Stimulated activated CD4-positive, alpha-beta T cell treated with anti-CD3 and anti-CD28 coated beads, Interleukin-15, amount 100 ng/mL, for 48 hours (primary cell): Measurements from ENCODE around the gene PDGFC.

ENCODE experiments used
- DNase-seq, 2 donors: peaks; one replicate each; pipeline ENCODE4 v3.0.0-alpha.2; 2020; ENCODE audit warnings: low read depth in 2 of 2

The PDGFC gene, protein sequence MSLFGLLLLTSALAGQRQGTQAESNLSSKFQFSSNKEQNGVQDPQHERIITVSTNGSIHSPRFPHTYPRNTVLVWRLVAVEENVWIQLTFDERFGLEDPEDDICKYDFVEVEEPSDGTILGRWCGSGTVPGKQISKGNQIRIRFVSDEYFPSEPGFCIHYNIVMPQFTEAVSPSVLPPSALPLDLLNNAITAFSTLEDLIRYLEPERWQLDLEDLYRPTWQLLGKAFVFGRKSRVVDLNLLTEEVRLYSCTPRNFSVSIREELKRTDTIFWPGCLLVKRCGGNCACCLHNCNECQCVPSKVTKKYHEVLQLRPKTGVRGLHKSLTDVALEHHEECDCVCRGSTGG

DNA sequence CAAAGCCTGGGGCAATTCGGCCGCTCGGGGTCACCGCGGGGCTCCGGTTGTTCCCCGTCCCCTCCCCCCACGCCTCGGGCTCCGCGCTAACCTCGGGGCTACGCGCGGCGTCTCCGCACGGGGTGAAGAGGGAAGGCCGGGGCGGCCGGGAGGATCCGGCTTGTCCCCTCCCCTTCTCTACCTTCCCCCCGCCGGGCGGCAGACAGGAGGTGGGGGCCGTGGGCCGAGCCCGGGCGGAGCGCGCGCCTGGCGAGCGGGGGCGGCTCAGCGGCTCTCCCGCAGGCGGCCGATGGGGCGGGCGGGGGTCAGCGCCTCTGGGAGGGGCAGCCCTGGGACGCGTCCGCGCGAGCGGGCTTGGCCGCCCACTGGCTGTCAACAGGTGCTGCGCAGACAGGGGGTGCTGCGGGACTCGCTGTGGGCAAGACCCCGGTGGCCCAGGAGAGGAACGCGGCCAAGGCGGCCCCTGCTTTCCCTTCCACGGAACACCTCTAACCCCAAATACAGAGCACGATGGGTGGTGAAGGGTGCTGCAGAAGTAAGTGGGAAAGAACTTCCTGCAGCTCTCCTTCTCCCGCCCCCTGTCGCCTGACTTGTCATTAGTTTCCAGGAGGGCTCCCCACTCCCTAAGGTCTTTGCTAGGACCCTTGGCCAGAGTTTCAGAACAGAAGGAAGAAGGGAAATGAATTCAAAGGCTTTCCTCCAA is at the start of gene PDGFC:
PDGFC (minus strand) TSS at position 124 of the 703 bp plus-strand sequence. CDS start 896 bp downstream, outside the sequence.
- DNase-seq: no peak

DNA sequence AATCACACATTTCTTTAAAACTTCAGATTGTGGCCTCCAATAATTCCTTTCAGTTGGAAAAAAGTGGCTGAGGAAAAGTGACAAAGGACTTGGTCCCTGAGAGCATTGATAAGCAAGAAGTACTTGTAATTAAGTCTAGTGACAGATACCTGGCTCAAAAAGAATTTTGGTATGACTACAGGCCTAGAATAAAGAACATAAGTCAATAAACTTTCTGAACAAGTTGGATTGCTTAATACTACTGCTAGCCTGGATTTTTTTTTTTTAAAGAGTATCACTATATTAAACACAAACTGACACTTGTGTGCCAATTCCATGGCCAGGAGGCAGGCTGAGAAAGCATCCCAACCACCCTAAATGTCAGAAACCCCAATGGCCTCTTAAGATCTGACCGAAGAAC is 49.3 kb upstream of the PDGFC start:
- DNase-seq: no peak

DNA sequence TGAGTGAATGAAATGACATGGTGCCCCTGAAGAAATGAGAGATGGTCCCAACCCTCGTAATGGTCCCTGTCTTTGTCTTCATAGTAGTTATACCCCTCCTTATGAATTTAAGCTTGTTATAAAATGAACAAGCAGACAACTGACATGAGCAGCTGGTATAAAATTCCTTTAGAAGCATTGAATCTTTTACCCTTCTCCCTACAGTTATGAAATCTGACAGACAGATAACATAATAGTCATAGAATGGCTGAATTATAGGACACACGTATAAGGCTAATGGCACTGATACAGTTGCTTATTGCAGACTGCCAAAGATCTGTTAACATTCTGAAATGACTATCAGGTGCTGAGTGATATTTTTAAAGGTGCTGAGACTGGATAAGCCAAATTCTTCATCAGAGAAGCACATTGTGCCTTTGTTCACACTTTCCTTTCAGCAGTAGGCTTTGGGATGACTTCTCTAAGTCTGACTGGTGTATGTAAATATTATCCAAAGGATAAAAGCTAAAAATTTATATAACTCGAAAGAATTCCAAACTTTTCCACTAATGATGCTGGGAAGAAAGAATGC is 47.4 kb upstream of the PDGFC start:
- DNase-seq: no peak

DNA sequence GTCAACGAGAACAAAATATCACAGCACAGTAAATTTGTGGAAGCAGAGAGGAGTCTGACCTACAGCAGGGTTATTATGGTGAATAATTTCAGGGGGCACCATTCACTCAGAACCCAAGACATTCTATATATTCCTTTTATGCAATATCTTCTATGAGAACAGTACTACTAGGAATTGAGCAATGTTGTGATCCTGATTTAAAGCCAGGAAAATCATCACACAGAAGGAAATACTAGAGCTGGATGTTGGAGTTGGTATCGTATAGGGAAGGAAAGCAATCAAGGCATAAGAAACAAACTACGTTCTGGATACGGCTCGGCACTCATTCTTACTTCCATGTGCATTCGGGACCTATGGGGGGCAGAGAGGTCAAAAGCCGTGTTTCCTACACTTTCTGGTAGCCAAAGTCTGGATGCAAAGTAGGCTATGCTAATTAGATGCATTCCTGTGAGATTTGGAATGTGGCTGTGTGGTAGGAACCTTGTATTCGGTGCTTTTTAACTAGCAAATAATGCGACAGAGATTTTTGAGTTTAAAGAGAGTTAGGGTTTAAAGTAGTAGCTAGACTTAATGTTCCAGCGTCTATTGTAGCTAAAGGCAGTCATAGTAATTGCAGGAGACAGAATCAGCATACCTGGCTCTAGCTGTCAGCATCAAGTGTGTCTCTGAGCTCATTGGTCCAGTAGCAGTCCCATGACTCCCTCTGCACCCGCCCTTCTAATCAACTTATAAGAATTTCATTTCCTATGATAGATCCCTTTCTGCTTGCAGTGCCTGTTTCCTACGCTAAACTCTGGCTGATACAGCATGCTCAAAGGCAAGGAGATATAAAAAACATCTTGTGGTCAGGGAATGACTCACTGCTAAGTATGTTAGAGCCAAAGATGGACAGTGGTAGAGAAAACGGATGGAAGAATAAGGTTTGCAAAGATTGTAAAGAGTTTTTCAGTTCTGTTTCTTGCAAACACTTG is 43.3 kb upstream of the PDGFC start:
- DNase-seq: no peak

DNA sequence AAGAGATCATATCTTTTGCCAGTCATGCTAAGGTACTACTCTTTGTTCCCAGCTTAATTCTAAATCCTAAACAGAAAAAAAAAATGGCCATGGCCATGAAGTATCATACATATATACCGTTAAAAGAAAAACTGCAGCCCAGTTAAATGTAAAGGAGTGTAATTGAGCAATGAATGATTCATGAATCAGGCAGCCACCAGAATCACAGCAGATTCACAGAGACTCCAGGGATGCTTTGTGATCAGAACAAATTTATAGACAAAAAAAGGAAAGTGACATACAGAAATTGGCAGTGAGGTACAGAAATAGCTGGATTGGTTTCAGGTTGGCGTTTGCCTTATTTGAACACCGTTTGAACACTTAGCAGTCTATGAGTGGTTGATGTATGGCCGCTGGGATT is 42.1 kb upstream of the PDGFC start:
- DNase-seq: no peak

DNA sequence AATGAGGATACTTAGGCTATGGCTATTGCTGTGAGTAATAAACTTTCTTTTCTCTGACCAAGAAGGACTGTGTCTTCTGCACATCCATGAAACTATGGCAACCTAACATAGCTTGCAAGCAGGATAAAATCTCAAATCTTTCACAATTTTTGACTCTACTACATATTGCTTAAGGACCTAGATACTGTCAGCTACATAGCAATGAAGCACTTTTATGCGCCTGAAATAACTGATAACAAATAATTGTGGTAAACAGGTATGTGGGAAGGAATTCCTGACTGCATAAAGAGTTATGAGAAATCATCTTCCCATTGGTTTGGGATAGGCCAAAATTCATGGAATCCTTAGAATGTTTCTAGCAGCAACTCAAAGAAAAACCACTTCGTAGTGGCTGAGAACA is 41.2 kb upstream of the PDGFC start:
- DNase-seq: no peak

DNA sequence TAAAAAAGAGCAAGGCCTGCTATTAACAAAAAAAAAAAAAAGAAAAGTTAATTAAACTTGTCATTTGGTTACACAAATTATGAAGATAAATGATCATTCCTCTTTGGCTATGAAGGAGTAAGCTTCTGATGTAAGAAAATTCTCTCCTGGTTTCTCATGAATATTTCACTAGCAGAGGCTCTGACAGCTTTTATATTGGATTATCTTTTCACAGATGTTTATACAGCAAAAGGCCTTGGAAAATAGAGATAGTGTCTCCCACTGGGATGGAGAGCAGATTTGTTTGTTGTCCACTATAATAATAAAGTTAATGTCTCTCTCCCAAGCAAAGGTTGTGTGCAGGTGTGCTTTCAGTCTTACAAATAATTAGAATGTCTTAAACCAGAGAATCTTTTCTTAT is 40.7 kb upstream of the PDGFC start:
- no peak for DNase-seq

DNA sequence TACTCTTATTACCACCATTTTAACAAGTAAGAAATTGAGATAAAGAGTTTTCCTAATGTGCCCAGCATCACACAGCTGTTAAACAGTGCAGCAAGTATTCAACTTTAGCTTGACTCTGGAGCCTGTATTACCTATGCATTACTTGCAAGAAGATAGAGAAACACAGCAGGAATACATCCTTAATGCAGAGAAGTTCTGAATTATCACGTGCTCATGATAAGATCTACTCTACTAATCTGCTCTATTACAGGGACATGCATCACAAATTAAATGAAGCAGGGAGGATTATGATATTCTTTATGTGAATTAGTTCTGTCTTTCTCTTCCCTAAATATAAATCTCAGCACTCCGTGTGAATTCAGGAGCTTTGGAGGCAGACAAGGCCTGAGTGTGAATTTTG is 39.0 kb upstream of the PDGFC start:
- DNase-seq: no peak

DNA sequence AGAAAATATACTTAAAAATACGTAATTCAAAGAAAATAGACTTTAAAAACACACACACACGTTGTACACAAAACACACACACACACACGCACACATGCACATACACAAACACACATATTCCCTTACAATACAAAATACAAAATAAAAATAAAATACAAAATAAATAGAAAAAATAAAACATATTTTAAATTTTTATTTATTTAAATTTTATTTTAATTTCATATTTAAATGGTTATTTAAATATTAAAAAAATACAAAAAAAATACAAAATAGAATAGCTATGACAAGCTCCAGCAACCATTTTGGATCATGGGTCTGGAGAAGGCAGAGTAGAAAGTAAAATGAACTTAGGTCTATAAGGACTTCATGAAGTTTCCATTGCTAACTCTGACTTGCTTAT is 34.2 kb upstream of the PDGFC start:
- no peak for DNase-seq

DNA sequence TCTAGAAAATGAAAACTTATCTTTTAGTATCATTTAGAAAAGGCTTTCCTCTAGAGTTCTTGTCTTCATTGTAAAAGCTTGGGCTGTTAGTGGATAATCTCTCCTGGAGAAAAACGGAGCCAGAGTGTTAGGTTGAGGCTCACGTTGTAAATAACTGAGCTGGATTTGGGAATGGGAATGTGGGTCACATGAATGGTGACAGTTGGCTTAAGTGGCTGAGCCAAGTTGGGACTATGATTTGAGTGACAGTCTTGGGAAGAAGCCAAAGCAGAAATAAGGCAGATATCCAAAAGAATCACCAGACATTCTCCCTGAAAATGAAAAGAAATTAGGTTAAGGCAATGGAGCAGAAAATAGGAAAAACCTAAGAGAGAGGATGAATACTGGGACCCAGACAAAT is 33.6 kb upstream of the PDGFC start:
- DNase-seq: no peak

DNA sequence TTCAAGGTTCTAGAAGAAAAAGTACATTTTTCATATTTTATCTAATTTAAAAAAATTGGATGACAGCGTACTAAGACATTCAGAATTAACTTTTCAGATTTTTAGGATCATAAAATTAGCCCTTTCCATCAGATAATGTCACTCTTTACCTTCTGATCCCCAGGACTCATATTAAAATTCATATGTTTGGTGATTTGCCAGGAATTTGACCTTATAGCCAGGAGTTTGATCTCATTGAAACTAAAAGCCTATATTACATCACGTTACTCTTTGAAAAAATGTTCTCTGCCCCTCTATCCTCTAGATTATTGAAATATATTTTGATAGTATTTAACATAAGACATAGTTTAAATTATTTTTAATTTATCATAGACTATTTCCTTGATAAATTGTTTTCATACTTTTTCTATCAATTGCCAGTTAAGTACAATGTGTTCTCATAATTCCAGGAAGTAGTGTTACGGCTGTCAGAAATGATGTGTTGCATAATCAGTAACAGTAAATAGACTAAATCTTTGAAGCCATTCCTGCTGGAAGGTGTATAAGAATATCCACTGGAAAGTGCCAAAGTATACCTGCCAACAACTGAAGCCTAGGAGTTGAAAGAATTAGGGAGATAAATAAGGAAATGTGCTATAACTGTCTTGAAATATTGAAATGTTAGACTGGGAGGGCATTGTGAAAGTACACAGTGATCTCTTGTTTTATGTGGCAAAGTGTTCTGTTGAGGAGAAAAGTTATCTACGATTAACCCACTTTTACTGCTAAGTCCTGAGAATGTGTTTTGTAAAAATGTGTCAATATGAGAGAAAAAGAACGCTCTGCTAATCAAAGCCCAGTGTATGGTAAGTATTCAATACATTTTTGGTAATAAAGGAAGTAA is 32.9 kb upstream of the PDGFC start:
- DNase-seq: no peak

DNA sequence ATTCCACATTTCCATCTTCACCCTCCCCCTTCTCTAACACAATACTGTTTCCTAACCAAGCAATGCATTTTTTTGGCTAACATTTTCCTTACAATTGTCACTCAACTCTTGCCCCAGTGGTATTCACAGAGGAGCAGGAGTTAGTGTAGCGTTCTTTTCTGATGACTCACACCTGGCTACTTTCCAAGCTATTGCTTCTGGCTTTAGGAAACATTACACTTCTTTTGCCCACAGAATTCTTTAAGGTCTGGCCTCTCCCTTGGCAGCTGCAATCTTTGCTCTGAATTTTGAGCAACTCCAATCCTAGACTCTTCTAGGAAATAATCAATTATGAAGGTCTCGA is 27.5 kb upstream of the PDGFC start:
- DNase-seq: no peak

DNA sequence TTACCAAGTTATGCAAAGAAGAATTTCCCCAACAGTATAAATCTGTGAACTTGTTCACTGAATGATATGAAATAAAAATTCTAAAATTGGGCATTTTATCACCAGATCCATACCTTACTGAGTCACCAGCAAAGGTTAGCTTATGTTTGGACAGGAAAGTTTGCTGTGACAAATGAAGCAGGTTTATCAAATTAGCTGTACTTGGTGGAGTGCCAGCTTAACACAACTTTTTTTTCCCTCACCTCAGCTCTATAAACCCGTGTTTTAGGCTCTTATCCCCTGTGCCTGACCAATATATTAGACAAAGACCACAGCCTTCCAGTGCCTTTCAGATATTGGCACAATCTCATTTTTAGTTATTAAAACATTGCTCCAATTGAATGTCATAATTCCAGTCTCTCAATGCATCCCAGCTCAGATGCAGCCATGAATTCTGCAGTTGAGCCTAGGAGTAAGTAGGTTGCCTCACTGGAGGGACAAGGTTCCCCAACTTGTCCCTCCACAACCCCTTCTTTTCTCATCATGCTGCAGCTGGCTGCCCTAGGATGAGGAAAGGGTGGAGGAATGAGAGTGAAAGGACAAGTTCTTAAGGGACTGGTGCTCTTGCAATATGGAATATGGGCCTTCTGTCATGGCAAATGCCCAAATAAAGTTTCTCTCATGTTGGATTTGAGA is 27.0 kb upstream of the PDGFC start:
- no peak for DNase-seq

DNA sequence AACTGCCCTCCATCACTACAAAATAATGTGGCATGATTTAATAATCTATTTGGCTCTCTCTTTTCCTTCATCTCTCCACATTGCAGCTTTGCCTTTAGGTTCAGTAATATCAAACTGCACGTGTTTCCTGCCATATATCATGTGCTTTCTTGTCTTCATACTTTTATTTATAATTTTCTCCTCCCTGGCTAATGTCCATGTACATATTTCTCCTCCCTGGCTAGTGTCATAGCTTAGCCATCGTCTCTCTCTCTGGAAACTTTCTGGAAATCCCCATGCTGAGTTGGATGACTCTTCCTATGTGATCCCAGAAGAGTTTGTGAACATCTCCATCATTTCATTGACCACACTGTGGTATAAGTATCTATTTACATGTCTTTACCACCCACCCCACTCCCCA is 21.3 kb upstream of the PDGFC start:
- DNase-seq: no peak

DNA sequence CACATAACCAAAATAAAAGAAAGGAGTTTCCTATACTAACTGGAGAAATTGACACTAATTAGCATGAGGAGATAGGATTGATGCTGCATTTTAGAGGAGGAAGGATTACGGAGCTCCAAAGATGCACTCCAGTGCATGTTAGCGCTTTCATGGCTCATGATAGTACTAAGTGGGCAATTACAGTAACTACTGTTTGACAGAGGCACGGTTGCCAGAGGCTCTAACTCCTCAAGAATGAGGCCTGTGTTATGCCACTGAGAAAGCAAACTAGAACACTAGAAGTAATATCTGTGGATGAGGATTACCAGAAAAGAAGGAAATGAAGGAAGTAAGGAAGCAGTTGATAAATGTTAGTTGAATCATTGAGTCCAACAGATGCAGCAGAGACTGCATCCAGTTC is 19.6 kb upstream of the PDGFC start:
- no peak for DNase-seq

DNA sequence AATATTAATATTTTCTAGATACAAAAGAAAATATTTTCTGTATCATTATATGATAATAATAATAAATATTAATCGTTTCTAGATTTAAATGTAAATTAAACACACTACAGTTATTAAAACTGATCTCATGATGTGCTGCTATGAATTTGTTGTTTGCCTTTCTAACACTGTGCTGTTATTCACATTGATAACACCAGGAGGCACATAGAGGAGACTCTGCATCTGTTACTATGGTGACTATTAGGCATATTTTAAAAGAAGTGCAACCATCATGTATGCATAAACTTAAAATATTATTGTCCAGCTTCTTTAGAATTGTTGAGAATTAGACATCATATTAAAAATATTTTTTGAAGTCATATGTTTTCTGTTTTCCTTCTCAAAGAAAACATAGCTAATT is 11.8 kb upstream of the PDGFC start:
- DNase-seq: no peak

DNA sequence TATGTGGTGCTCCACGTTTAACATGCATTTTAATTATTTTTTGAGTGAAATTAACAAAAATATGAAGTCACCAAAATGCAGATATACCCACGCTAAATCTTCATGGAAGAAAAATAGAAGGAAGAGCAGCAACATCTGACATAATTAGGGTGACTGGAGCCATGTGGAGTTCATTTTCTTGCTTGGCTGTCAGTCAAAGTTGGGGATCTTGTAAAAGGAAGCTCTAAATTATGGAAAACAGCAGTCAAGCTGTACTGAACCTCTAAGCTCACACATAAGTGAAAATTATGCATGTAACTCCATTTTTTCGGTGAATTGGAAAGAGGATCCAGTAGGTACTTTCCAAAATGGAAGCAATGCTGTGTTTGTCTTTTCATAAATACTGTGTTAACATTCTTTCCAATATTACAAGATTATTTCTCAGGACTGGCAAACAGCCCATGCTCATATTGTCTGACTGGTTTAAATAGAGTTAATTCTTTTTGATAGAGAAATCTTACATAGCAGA is 9.7 kb upstream of the PDGFC start:
- DNase-seq: no peak

DNA sequence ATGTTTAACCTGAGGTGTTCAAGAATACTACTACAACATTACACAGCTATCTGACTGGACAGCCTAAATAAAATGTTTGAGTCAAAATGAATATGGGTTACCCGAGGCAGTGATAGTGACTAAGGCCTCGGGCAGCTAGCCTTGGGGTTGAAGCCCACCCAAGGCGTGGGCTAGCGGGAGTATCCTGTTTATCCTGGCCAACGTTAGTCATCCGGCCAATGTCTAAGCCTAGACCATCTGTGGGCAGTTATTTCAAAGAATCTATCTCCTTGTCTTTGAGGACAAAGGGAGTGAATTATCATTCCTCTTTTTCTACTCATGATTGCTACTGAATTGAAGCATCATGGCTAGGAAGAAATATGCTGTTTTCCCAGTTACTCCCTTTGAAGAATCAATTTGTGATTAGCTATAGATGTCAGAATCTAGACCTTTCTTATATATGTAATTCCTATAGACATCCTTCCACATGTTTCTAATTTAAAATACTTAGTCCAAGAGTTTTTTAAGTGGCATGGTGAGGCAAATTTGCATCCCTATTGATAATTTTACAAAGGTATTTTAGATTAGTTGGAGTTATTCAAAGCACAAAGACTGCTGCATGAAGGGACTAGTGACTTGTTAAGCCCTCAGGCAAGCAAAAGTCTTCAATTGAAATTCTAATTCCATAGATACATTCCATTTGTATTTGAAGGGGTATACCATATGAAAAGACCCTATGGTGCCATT is 6.0 kb upstream of the PDGFC start:
- DNase-seq: no peak

DNA sequence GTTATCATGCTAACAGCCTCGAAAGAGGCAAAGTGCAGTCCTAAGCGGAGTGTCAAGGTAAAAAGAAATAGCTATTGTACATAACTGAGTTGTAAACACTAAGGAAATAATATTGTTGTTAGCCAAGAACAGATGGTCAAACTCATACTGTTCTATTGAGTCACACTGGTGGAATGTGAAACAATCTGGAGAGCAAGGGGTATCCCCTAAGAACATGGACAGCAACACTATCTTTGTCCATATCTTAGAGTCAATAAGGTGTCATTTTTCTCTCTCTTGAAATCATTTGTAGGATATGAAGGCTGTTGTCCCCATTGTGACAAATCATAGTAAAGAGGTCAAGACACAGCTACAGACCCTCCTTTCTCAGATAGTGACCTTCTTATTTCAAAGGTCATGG is 4.5 kb upstream of the PDGFC start:
- no peak for DNase-seq

DNA sequence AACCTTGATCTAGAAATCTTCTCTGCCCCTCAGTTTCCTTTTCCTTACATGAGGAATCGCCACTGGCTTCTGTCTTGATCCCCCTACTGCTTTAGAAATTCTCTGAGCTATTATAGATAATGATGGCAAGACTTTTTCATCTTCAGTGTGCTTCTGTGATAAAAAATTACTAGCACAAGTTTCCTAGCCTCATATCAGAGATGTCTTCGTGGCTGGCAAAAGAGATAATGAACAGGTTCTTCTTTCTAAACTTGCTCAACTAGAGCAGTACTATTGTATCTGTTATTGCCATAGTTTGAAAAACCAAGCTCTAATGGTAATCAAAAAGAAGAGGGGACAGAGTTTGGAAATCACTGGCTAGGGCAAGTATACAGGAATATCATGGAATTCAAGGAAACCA is 4.1 kb upstream of the PDGFC start:
- no peak for DNase-seq
